HTR-8/SVneo (cell line): ENCODE data around the gene ARHGEF7.

Experiments
- DNase-seq: peaks from one replicate; pipeline ENCODE4 v3.0.0; 2011; ENCODE audit warnings: low spot score, mixed read lengths; ENCODE audit not compliant: insufficient read length
- FAIRE-seq: peaks from 2 replicates; lab custom pipeline; 2011; peaks lifted over from hg19 to GRCh38; lab: Jason Lieb, UNC

Gene ARHGEF7

DNA sequence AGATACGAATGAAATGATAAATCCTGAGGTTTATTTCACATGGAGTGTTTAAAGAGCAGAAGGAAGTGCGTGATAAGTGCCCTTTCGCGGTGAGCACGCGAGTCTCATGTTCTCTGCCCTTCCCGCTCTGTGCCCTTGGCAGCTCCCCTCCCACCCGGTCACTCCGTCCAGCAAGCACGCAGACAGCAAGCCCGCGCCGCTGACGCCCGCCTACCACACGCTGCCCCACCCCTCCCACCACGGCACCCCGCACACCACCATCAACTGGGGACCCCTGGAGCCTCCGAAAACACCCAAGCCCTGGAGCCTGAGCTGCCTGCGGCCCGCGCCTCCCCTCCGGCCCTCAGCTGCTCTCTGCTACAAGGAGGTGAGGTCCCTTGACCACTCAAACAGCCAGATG is 167.9 kb downstream of the ARHGEF7 start:
- FAIRE-seq (no peak), DNase-seq (no peak)

DNA sequence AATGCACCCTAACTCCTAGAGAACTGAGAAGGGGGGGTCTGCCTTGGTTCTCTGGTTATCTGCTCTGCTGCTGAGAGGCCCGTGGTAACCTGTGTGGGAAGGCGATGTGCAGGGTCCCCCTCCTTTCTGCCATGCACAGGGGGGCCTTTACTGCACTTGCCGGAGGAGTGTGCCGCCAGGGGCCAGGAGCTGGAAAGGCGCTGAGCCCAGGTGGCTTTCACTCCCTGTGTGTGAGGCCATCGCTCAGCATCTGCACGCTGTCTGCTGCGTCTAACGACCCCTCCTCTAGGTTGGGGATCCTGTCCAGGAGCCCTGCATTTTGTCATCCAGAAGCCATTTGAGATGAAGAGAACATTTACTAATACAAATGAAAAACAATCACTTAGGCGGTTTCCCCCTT is 168.3 kb downstream of the ARHGEF7 start:
- FAIRE-seq (no peak), DNase-seq (no peak)

DNA sequence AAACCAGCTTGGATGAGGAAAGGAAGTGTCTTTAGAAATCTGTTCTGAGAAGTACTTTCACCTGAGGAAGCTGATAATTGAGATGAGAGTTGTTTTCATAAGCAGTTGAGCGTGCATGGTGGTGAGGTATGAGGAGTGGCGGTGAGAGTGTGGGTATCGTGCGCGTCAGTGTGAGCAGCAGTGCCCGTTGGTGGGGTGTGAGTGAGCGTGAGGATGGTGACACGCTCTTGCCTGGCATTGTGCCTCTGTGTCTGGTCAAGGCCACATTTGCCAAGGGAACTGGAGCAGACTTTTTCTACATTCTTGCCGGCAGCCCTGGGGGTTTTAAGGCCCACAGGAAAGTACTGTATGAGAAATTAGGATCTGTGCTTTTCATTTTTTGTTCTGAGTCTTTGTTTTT is 168.9 kb downstream of the ARHGEF7 start:
- DNase-seq = no peak
- no peak for FAIRE-seq

DNA sequence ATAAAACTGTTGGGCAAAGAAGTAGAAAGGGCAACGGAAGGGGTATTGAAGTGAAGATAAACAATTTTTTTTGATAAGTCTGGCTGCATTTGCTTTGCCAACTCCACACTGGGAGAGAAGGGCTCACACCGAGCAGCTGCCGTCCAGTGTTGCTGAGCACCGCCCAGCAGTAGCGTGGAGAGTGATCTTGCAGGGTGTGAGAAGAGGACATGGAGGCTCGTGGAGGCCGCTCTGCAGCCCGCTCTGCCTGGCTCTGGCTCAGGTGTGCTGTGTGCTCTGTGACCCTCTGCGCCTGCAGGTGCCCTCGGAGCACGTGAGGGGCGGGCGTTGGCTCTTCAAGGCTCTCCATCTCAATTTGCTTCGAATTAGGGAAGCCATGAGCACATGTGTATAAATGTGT is 169.5 kb downstream of the ARHGEF7 start:
- FAIRE-seq (no peak), DNase-seq (no peak)

DNA sequence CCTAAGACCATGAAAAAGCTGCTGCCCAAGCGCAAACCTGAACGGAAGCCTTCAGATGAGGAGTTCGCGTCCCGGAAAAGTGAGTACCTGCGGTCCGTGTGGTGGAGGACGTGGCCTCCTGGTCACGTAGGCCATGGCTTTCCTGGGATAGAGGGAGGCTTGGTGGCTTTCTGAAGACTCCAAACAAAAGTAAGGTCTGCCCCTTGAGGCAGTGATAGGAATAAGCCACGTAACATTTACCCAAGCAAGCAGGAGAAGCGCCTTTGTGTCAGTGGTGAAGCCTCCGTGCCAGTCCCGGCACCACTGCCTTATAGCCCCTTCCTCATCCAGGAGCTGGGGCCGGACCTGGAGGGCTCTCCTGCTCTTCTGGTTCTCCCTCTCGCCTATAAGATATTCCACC is 171.1 kb downstream of the ARHGEF7 start:
- DNase-seq (no peak), FAIRE-seq (no peak)

DNA sequence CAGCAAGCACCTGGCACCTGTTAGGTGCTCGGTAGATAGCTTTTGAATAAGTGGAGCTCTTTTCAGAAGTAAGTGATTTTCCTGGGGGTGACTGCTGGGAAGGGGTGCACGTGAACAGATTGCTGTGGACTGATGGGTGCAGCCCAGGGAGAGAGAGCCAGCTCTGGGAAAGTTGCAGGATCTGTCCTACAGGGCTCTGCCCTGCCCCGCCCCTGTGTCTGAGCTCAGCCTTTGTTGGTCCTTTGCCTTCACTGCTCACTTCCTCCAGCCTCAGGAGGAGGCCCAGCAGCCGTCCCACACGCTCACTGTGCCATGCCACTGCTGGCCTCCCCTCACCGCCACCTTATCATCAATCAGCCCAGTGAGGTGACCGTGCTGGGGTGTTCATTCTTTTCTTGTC is 171.6 kb downstream of the ARHGEF7 start:
- DNase-seq (no peak), FAIRE-seq (no peak)

DNA sequence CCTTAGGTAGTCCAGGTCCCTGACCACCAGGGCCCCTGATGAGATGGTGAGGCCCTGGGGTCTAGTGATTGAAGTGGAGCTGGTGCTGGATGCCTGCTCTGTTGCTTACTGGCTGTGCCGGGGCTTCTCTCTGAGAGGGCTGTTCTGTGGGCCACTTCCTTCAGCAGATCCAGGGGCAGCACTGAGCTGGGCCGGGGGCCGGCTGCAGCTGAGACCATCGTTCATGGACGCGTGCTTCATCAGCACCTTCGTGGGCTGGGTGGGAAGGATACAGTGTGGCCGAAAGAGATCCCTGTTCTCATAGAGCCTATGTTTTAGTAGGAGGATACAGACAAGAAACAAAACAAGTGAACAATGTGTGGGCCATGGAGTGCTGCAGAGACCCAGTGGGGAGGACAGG is 172.1 kb downstream of the ARHGEF7 start:
- no peak for FAIRE-seq
- DNase-seq = no peak

DNA sequence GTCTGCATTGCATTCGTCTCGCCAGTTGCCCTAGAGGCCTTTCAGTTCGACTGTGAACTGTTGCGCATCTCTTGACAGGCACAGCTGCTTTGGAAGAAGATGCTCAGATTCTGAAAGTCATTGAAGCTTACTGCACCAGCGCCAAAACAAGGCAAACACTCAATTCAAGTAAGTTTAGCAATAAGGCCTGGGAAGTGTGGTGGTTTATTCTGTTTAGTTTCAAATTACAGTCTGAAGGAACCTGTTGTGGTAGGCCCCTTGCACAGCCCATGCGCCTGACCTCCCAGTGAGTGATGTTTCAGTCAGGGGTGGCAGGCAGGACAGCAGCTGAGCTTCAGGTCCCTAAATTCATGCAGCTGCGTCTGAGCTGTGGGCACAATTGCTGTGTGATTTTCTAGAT is 173.2 kb downstream of the ARHGEF7 start:
- no peak for FAIRE-seq

DNA sequence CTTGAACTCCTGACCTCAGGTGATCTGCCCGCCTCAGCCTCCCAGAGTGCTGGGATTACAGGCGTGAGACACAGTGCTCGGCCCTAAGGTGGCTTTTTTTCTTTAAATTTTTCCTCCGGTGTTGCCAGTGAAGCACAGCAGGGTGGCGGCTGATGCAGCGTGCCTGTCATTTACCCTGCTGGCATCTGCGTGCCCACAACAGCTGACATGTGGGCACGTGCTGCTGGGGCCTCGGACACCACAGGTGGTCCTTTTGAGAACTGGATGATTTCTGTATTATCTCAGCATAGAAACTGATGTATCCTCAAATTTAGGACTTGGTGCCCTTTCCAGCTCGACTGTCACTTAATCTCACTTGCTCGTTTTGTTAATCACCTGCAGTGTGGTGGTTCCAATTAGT is 174.1 kb downstream of the ARHGEF7 start:
- DNase-seq (no peak), FAIRE-seq (no peak)

More for the DNA sequence above, 173.2 kb downstream of the ARHGEF7 start:
- DNase-seq = no peak

DNA sequence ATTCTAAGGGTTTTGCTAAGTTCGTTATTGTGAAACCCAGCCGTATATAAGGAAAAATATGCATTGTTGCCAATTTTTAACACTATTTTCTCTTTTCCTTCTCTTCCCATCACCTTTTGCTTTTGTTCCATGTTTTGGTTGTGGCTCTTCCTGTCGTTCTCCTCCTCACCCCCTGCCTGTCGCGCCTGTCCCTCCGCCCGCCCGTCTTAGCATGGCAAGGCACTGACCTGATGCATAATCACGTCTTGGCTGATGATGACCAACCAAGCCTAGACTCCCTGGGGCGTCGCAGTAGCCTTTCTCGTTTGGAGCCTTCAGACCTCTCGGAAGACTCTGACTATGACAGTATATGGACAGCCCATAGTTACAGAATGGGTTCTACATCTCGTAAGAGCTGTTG is 176.8 kb downstream of the ARHGEF7 start:
- FAIRE-seq = no peak
- DNase-seq = no peak

DNA sequence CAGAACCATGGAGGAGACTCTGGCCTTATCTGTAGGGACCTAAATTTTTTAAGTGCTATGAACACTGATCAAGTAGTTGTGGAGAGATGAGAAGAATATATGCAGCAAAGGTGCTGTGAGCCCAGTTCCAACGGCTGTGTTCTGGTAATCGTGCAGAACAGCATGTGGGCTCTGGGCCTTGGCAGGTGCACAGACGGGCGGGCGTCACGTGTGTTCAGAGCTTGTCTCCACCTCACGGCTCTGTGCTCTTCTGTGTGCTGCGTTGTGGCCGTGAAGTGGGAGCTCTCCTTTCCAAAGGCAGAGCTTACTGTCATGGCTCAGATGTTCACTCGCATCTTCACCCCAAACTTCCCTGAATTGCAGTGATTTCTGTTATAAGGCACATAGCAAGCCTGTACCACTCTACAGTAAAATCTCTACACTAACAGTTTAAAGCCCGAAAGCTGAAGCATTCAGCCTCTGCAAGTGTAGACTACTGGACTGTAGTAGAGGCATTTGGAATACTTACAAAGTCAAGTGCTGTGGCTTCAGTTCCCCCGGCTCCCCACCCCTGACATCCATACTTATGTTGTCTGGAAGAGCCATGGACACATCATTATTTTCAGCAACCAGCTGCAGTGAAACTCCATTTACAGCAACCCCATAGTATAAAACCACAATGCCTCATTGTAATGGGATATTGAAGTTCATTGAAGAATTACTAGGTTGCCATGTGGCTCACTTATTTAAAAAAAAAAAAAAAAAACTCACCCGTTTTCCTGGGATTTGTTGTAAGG is 177.8 kb downstream of the ARHGEF7 start:
- DNase-seq (no peak), FAIRE-seq (no peak)

DNA sequence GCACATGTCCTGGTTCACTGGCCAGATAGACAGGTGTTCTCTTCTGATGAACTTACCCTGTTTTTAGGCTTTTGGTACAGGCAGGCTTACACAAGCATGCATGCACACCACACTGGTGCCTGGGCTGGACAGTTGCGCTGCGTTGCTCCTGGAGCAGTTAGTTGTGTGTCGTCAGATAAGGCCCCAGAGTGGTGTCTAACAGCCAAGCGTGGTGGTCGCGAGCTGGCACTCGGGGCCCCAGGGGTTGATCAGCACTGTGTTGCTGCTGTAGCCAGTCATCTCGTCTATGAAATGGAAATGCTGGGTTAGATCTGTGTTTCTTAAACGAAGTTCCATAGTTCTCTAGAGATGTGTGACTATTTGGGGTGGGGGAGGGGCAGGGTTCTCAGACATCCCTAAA is 180.8 kb downstream of the ARHGEF7 start:
- DNase-seq (no peak), FAIRE-seq (no peak)

DNA sequence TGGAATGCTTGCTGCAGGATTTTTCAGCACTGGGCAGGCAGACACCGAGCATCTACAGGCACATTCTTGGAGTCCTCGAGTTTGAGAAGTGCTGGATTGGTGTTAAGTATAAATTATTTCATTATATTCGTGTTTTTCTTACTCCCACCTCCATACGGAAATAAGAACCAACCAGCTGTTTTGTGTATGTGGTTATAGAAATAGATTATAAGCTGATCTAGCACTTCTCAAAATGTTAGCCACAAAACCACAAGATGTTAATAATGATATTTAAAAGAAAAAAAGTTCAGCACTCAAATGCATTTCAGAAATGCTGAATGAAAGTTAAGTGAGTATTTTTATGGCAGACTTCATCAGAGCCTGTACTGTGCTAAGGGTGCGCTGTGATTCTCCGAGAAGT is 181.3 kb downstream of the ARHGEF7 start:
- FAIRE-seq (no peak), DNase-seq (no peak)

DNA sequence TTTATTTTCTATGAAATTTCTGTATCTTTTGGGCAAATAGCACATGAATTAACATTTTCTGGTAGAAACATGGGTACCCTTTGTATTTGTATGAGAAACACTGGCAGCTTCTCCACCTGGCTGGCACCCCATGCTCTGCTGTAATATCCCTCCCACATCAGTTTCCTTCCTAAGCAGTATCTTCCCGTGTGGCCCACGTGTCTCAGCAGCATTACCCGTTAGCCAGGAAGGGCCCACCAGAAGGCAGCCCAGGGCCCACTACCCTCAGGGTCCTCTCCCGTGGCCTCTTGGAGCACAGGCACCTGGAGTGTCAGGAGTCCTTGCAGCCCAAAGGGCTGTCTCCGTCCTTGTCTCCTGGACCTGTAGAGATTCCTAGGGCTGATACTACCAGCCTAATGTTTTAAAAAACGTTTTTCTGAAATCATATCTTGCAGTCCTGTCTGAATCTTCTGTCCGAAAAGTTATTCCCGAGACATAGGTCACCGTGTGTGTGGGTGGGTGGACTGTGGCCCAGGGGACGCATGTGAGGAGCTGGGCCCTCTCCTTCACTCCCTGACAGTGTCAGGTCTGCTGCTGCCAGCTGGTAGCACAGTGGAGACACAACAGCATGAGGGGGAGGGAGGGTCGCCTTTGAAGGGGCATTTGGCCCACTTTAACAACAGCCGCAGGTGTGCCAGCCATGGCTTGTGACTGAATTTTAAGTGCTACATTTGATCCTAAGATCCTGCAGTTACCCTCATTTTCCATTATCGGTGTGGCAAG is 183.3 kb downstream of the ARHGEF7 start:
- DNase-seq (no peak), FAIRE-seq (no peak)

DNA sequence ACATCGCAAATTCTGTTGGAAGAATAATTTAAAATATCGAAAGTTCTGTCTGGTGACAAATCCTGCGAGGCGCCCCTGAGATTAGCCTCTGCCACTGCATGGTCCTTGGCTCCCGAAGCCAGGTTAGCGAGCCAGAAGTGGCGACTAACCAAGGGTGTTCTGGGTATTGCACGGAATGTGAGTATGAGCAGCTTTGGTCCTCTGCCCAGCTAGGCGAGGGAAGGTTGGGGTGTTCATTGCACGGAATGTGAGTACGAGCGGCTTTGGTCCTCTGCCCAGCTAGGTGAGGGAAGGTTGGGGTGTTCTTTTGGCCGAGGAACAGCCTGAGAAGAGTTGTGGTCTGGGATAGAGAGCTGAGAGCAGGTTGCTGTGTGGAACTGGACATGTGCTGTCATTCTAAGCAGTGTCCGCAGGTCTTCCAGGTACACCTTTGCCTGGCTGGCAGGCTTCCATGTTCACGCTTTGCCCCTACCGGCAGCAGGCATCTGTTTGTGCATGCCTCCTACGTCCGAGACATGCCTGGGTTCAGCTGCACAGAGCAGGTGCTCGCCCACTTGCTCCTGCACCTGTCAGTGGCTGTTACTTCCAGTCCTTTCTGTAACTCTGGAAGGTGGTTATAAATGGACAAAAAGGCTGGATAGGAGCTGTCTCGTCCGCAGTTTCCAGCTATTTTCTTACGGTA is 187.1 kb downstream of the ARHGEF7 start:
- DNase-seq (no peak), FAIRE-seq (no peak)

DNA sequence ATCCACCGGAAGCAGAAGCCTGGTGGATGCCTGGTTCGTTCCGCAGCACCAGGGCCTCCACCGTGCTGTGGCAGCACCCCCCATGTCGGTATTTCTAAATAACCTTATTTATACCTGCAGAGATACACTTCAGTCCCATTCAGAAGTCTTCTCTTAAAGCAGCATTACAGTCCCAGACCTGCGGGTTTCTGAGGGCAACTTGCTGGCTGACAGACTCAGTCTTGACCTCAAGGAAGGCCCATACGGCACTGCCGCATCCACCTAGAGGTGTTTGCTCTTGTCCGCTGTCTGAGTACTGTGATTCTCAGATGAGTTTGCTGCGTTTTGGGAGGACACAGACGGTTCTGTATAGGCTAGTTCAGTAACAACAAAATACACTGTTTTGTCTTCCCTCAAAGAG is 188.4 kb downstream of the ARHGEF7 start:
- FAIRE-seq = no peak
- DNase-seq = no peak

DNA sequence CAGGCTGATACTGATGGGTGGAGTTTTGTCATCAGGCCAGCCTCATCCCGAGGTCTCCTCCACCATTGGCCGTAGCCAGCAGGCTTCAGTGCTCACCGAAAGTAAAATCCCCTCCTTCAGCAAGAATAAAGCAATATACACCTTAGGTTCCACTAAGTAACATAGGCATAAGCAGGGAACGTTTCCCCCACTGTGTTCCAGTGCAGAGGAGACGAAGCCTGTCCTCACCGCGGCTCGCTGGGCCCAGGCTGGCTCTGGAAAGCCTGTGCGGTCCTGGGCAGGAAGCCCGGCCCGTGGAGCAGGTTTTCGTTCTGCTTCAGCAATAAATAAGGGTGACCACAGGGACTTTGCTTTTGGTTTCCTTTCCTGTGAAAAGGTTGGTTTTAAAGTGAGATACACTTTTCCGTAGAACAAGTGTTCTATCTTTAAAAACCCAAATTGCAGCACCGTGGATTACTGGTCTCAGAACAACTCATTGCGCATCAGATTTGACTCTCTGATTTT is 189.0 kb downstream of the ARHGEF7 start:
- FAIRE-seq (no peak), DNase-seq (no peak)

DNA sequence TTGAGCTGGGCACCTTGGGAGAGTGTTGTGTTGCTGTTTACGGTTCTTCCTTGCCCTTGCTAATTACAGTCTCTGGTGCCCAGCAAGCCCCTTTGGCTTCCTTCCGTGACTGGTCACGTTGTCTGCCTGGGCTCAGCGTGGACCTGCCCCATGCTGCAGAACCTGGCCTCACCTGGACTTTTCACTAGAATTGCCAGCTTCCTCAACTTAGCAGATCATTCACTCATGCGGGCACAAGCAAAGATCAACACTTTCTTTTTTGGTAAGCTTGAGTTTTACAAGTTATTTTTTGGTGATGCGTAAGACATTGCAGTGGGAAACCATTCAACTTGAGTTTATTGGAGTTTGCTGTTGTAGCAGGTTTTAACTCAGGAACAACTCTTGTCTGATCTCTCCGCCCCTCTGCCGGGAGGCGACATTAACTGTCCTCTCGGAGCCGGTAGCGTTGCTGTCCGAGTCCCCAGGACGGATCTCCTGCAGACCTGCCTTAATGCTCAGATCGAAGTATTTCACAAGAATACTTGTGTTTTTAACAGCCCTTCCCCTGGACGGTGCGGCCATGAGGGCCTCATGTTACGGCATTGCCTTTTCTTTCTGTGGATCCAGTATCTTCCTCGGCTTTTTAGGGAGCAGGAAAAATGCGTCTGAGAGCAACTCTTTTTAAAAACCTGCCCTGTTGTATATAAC is 189.6 kb downstream of the ARHGEF7 start:
- FAIRE-seq (no peak), DNase-seq (no peak)

DNA sequence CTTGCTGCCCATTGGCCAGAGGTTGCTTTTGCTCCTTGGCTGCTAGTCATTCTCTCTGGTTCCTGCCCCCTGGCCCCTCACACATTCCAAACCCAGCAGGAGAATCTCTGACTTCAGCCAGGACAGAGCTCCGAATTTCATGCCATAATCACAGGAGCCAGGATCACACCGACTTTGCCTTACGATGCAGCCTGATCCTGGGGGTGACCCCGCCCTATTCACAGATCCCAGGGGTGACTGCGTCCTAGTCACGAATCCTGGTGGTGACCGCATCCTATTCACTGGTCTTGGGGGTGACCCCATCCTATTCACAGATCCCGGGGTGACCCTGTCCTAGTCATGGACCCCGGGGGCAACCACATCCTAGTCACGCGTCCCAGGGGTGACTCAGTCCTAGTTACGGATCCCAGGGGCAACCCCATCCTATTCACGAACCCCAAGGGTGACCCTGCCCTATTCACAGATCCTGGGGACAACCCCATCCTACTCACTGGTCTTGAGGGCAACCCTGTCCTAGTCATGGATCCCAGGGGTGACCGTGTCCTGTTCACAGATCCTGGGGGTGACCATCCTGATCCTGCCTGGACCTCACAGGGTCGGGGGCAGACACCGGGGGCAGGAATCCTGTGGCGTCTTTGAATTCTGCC is 198.0 kb downstream of the ARHGEF7 start:
- FAIRE-seq = no peak
- DNase-seq = no peak

DNA sequence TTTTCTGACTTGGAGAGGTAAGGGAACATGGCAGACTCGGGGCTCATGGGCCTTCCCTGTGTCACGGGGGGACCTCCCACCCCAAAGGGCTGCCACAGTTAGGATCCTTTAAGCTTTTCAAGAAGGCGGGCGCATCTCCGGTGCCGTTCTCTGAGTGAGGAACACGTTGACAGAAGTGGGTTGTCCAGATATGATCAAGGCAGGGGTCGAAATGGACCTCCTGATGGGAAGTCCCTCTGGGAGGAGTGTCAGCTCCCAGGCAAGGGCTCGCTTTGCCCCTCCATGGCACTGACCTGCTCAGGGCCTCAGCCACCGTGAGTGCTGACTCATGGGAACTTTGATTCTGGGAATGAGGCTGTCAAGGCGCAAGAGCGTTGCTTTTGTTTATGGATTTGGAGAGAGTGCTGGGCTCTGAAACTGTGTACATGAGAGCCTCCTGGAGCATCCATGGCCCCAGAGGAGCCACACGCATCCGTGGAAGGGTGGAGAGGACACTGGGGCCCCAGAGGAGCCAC is 198.9 kb downstream of the ARHGEF7 start:
- FAIRE-seq (no peak), DNase-seq (no peak)
